HepG2 (cell line): ENCODE data around the gene OVCA2. TPM values are rescaled to one million over a fixed set of nuclear protein-coding genes. Genes with fewer than 3 reads are reported as not detected.

ENCODE experiments used
- CHCHD3 ChIP-seq: sonication (generic); formaldehyde crosslinking; IDR thresholded peaks from 2 replicates; pipeline ENCODE4 v1.8.0; 2022; ENCODE audit warnings: mild to moderate bottlenecking, missing genetic modification reagents, moderate library complexity
- DNMT1 ChIP-seq: sonication (generic); formaldehyde crosslinking; IDR thresholded peaks from 2 replicates; pipeline ENCODE4 v1.5.1; 2020; ENCODE audit warnings: mild to moderate bottlenecking, missing genetic modification reagents
- ISL2 ChIP-seq: sonication (generic); formaldehyde crosslinking; IDR thresholded peaks from 2 replicates; pipeline ENCODE4 v1.5.0; 2020; ENCODE audit warnings: missing genetic modification reagents
- KLF12 ChIP-seq: sonication (generic); formaldehyde crosslinking; IDR thresholded peaks from 2 replicates; pipeline ENCODE4 v1.4.0; 2020; ENCODE audit warnings: missing genetic modification reagents, borderline replicate concordance
- MEIS2 ChIP-seq: sonication (generic); formaldehyde crosslinking; IDR thresholded peaks from 2 replicates; pipeline ENCODE4 v1.9.0; 2021; ENCODE audit warnings: mild to moderate bottlenecking, missing genetic modification reagents
- MXI1 ChIP-seq: IDR thresholded peaks from 3 replicates; pipeline ENCODE4 v1.6.1; 2012; ENCODE audit warnings: low read depth, low read length, inconsistent platforms, borderline replicate concordance
- SP4 ChIP-seq: sonication (generic); formaldehyde crosslinking; IDR thresholded peaks from 2 replicates; pipeline ENCODE4 v1.8.1; 2023; ENCODE audit warnings: mild to moderate bottlenecking, missing genetic modification reagents
- SSRP1 ChIP-seq: IDR thresholded peaks from 2 replicates; pipeline ENCODE4 v1.6.1; 2016; ENCODE audit warnings: control low read depth
- ZBTB7A ChIP-seq: sonication (generic); formaldehyde crosslinking; IDR thresholded peaks from 2 replicates; pipeline ENCODE4 v1.8.0; 2022; ENCODE audit warnings: mild to moderate bottlenecking, missing genetic modification reagents
- ZNF552 ChIP-seq: sonication (generic); formaldehyde crosslinking; IDR thresholded peaks from 2 replicates; pipeline ENCODE4 v1.9.0; 2022; ENCODE audit warnings: missing genetic modification reagents, mild to moderate bottlenecking, borderline replicate concordance
- ZNF615 ChIP-seq: sonication (generic); formaldehyde crosslinking; IDR thresholded peaks from 2 replicates; pipeline ENCODE4 v1.5.0; 2020; ENCODE audit warnings: mild to moderate bottlenecking, missing genetic modification reagents, borderline replicate concordance
- ZNF75D ChIP-seq: sonication (generic); formaldehyde crosslinking; IDR thresholded peaks from 2 replicates; pipeline ENCODE4 v1.8.1; 2023; ENCODE audit warnings: missing genetic modification reagents, mild to moderate bottlenecking, borderline replicate concordance
- ZNF768 ChIP-seq: sonication (generic); formaldehyde crosslinking; IDR thresholded peaks from 2 replicates; pipeline ENCODE4 v1.4.0; 2020; ENCODE audit warnings: missing genetic modification reagents
- polyA plus RNA-seq, 8 experiments: library from polyadenylated mRNA; depleted of rRNA in 3 of 8; stranded (reverse) in 7 of 8; unstranded in 1 of 8; fragments of >200 nt; fragmentation: Illumina TruSeq in 4 of 8; extraction: Trizol in 4 of 8; gene quantifications; 2 replicates each; pipeline versions ENCODE4 v1.2.1 to v1.2.3, GENCODE V29; 2011 to 2016; ENCODE audit warnings: low read depth in 4 of 8, missing spikeins in 1 of 8, mixed read lengths in 1 of 8; ENCODE audit not compliant: insufficient read depth in 1 of 8
- total RNA-seq, 5 experiments: library from RNA; depleted of rRNA; stranded (reverse); fragments of >200 nt; fragmentation: Illumina TruSeq; extraction: Trizol; gene quantifications; 2 replicates each; pipeline ENCODE4 v1.2.3, GENCODE V29; 2016; ENCODE audit warnings: low read depth in 1 of 5
- TF ChIP-seq, protein P1 (sequence below), 2 experiments: IDR thresholded peaks; 2 replicates each; pipeline ENCODE4 v1.6.1; 2011 to 2012; ENCODE audit warnings: low read length in 2 of 2, borderline replicate concordance in 1 of 2, low read depth in 1 of 2, mild to moderate bottlenecking in 1 of 2, moderate library complexity in 1 of 2
- TF ChIP-seq, protein P2 (sequence below): IDR thresholded peaks from 2 replicates; pipeline ENCODE4 v1.6.1; 2016; ENCODE audit warnings: missing compliant biosample characterization, missing genetic modification reagents, borderline replicate concordance
- TF ChIP-seq, protein P3 (sequence below): sonication (generic); formaldehyde crosslinking; IDR thresholded peaks from 2 replicates; pipeline ENCODE4 v1.9.0; 2021; ENCODE audit warnings: missing genetic modification reagents, borderline replicate concordance
- TF ChIP-seq, protein P4 (sequence below): IDR thresholded peaks from 2 replicates; pipeline ENCODE4 v1.6.1; 2012; ENCODE audit warnings: low read length, improper control_type of control experiment

Gene OVCA2
- total and polyA plus RNA-seq, 2 of the 13 experiments (the other 11 are each of a cell fraction or from before 2014, with no cell fraction given) = 23.7 to 28.2 TPM

DNA sequence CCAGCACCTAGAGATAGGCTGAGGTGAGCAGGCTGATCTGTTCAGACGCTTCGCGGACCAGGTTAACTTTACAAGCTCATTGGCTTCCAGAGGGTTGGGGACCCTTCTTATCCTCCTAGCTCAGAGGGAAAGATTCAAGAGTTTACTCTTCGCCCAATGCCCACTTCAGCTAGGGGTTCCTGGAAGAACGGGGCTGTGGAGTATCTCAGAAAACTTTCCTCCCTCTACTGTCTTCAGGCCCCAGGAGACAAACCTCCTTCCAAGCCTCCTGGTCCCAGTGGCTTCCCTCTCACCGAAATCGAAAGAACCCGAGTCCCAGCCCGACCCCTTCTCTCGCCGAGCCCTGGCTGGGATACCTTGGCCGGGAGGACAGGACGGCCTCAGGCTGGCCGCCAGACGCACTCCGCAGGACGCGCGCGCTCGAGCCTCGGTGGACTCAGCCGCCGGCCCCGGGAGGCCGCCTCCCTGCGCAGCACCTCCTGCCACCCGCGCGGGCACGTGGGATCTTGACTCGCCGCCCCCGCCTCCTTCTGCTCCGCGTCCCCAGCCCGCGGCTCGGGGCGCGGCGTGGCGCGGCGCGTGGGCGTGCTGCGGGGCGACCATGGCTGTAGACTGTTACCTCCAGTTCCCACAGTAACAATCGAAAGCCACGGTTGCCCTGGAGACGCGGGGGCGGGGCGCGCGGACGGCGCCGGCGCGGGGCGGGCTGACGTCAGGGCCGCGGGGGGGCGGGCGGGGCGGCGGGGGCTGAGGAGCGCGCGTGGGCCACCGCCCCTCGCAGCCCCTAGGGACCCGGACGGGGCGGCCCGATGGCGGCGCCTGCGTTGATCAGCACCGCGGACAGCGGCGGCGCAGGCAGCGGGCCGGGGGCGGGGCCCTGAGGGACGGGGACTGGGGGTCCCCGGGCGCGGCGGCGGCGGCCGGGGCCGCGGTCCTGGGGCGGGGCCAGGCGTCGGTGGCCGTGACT lies 7.8 kb downstream of the OVCA2 start (continued):
- no peak for TF ChIP-seq KLF12 (CRISPR knock-in tag)
- TF ChIP-seq SSRP1 (CRISPR knock-in tag) = no peak
- 0 out of 2 replicates have a peak, but pooled peaks have one; percentile 21 for TF ChIP-seq ISL2 (CRISPR knock-in tag)
- TF ChIP-seq ZNF552 (CRISPR knock-in tag) = no peak
- TF ChIP-seq ZNF768 (CRISPR knock-in tag) = peak; percentile 50; the same call in 1 of the 2 replicates
- TF ChIP-seq CHCHD3 (CRISPR knock-in tag) = peak; percentile 41; the same call in 1 of the 2 replicates
- TF ChIP-seq ZNF615 (CRISPR knock-in tag) = no peak
- TF ChIP-seq ZBTB7A (CRISPR knock-in tag) = no peak
- TF ChIP-seq, protein P1, sequence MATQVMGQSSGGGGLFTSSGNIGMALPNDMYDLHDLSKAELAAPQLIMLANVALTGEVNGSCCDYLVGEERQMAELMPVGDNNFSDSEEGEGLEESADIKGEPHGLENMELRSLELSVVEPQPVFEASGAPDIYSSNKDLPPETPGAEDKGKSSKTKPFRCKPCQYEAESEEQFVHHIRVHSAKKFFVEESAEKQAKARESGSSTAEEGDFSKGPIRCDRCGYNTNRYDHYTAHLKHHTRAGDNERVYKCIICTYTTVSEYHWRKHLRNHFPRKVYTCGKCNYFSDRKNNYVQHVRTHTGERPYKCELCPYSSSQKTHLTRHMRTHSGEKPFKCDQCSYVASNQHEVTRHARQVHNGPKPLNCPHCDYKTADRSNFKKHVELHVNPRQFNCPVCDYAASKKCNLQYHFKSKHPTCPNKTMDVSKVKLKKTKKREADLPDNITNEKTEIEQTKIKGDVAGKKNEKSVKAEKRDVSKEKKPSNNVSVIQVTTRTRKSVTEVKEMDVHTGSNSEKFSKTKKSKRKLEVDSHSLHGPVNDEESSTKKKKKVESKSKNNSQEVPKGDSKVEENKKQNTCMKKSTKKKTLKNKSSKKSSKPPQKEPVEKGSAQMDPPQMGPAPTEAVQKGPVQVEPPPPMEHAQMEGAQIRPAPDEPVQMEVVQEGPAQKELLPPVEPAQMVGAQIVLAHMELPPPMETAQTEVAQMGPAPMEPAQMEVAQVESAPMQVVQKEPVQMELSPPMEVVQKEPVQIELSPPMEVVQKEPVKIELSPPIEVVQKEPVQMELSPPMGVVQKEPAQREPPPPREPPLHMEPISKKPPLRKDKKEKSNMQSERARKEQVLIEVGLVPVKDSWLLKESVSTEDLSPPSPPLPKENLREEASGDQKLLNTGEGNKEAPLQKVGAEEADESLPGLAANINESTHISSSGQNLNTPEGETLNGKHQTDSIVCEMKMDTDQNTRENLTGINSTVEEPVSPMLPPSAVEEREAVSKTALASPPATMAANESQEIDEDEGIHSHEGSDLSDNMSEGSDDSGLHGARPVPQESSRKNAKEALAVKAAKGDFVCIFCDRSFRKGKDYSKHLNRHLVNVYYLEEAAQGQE (IDR thresholded peaks at IDR 0.05; ENCODE audit: borderline replicate concordance in 1 of 2, low read depth in 1 of 2, low read length in 2 of 2) = peak; percentile 72 to 92
- peak; percentile 57; the same call in 1 of the 2 replicates for TF ChIP-seq SP4
- TF ChIP-seq DNMT1 (CRISPR knock-in tag) = 0 out of 2 replicates have a peak, but pooled peaks have one; percentile 48
- TF ChIP-seq MEIS2 (CRISPR knock-in tag) = peak; percentile 68
- no peak for TF ChIP-seq ZNF75D (CRISPR knock-in tag)
- TF ChIP-seq, protein P2, sequence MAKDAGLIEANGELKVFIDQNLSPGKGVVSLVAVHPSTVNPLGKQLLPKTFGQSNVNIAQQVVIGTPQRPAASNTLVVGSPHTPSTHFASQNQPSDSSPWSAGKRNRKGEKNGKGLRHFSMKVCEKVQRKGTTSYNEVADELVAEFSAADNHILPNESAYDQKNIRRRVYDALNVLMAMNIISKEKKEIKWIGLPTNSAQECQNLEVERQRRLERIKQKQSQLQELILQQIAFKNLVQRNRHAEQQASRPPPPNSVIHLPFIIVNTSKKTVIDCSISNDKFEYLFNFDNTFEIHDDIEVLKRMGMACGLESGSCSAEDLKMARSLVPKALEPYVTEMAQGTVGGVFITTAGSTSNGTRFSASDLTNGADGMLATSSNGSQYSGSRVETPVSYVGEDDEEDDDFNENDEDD = peak; percentile 24; the same call in 1 of the 2 replicates
- TF ChIP-seq, protein P3, sequence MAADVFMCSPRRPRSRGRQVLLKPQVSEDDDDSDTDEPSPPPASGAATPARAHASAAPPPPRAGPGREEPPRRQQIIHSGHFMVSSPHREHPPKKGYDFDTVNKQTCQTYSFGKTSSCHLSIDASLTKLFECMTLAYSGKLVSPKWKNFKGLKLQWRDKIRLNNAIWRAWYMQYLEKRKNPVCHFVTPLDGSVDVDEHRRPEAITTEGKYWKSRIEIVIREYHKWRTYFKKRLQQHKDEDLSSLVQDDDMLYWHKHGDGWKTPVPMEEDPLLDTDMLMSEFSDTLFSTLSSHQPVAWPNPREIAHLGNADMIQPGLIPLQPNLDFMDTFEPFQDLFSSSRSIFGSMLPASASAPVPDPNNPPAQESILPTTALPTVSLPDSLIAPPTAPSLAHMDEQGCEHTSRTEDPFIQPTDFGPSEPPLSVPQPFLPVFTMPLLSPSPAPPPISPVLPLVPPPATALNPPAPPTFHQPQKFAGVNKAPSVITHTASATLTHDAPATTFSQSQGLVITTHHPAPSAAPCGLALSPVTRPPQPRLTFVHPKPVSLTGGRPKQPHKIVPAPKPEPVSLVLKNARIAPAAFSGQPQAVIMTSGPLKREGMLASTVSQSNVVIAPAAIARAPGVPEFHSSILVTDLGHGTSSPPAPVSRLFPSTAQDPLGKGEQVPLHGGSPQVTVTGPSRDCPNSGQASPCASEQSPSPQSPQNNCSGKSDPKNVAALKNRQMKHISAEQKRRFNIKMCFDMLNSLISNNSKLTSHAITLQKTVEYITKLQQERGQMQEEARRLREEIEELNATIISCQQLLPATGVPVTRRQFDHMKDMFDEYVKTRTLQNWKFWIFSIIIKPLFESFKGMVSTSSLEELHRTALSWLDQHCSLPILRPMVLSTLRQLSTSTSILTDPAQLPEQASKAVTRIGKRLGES (CRISPR knock-in tag) = no peak
- TF ChIP-seq, protein P4, sequence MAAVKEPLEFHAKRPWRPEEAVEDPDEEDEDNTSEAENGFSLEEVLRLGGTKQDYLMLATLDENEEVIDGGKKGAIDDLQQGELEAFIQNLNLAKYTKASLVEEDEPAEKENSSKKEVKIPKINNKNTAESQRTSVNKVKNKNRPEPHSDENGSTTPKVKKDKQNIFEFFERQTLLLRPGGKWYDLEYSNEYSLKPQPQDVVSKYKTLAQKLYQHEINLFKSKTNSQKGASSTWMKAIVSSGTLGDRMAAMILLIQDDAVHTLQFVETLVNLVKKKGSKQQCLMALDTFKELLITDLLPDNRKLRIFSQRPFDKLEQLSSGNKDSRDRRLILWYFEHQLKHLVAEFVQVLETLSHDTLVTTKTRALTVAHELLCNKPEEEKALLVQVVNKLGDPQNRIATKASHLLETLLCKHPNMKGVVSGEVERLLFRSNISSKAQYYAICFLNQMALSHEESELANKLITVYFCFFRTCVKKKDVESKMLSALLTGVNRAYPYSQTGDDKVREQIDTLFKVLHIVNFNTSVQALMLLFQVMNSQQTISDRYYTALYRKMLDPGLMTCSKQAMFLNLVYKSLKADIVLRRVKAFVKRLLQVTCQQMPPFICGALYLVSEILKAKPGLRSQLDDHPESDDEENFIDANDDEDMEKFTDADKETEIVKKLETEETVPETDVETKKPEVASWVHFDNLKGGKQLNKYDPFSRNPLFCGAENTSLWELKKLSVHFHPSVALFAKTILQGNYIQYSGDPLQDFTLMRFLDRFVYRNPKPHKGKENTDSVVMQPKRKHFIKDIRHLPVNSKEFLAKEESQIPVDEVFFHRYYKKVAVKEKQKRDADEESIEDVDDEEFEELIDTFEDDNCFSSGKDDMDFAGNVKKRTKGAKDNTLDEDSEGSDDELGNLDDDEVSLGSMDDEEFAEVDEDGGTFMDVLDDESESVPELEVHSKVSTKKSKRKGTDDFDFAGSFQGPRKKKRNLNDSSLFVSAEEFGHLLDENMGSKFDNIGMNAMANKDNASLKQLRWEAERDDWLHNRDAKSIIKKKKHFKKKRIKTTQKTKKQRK = no peak
- TF ChIP-seq MXI1 = peak; percentile 84; the same call in 2 of the 3 replicates
